IPS-11a (cell line): ENCODE data around the gene EXOC2.

Experiments used
- H3K4me3 ChIP-seq: one replicate; pipeline ENCODE4 v1.5.1; 2013; ENCODE audit warnings: low read depth, low read length, control low read depth

EXOC2 gene

DNA sequence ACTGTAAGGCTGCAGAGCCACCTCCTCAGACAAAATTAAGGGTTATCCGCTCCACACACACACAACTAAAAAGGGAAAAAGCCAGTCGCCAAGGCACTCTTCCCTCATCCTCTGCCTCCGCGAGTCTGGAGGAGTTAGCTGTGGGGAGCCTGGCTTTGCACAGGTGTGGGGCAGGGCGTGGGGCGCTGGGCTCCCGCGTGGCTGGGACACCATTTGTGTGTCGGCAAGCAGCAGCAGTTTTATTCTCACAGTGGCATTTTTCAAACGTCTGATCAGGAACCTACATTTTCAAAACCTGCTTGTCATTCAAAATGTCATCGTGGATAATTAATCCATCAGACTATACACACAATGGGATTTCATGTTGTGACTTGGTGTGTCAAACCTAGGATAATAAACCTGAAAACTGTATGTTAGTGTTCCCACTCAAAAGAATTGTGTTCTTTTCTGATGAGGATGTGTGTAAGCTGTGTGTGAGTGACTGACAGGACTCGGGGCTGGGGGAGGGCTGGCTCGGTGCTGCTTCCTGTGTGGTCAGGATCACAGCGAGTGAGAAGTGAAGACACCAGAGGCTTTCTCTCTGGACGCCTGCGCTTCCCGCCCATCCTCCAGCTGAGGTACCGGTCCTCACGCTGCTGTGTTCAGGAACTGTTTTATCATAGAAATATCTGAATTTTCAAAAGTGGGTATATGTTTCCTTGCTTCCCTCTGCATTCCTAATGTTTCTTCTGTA, 218.3 kb downstream of the EXOC2 start:
- H3K4me3 ChIP-seq, result no peak overlapping the region

DNA sequence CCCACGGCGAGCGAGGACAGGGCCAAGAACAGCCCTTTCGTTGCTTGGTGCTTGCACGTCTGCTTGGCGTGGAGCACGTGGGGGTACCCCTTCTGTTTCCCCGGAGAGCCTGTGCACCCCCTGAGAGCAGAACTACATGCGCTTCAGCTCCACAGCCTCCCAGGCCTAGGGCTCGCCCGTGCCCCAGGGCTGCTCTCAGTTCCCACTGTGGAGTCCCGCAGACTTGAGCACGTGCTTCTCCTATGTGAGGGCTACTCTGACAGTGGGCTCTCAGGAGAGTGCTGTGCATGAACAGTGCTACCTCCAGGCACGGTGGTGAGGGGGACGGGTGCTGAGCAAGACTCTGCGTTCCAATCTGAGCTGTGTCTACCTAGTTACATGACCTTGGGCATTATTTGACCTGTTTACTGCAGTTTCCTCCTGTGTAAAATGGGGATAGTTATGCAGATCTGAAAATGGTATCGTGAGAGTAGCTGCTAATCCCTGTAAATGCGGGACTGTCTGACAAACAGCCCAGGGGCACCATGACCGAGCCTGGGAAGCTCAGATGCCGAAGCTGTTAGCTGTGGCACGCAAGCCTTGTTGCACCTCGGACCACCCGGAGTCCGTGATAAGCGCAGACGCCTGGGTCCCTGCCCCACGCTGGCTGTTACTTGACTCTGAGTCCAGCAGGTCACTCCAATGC, 219.0 kb downstream of the EXOC2 start:
- H3K4me3 ChIP-seq, result no peak overlapping the region

DNA sequence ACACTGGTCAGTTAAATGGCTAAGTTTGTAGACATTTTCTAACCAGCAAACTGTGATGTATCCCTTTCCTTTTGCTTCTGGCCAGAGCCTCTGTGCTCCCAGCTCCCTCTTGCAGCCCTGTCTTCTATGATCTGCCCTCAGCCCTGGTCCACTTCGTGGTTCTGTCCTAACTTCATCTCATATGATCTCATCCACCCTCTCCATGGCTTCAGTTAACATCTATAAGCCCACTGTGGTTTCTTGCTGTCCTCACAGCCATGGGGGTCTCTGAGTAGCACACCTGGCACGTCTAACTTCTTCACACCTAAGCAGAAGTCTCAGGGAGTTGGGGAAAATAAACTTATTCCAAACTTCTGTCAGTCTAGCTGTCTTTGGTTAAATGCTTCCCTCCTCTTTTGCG, 219.6 kb downstream of the EXOC2 start:
- H3K4me3 ChIP-seq, result no peak overlapping the region

DNA sequence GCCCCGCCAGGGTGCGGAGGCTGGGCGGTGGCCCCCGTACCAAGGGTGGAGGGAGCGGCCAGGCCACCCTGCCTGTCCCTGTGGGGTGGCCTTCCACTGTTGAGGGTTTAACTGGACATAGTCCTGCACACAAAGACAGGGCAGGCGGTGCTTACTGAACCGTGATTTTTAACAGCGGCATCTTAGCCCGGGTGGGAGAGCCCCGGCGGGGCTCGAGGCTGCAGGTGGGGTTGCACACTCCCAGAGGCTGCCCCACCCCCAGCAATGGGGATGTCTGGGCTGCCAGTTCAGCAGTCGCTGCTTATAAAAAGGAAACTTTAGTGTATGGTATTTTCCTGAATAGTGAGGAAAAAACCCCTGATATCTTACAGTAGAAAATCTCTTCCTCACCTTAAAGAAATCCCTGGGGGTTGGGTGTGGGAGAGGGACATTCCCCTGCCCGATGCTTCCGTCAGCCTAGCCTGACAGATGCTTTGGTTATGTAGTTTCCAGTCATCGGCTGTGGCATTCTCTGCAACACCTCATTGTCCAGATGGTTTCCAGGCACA, 222.0 kb downstream of the EXOC2 start:
- no peak overlapping the region for H3K4me3 ChIP-seq

DNA sequence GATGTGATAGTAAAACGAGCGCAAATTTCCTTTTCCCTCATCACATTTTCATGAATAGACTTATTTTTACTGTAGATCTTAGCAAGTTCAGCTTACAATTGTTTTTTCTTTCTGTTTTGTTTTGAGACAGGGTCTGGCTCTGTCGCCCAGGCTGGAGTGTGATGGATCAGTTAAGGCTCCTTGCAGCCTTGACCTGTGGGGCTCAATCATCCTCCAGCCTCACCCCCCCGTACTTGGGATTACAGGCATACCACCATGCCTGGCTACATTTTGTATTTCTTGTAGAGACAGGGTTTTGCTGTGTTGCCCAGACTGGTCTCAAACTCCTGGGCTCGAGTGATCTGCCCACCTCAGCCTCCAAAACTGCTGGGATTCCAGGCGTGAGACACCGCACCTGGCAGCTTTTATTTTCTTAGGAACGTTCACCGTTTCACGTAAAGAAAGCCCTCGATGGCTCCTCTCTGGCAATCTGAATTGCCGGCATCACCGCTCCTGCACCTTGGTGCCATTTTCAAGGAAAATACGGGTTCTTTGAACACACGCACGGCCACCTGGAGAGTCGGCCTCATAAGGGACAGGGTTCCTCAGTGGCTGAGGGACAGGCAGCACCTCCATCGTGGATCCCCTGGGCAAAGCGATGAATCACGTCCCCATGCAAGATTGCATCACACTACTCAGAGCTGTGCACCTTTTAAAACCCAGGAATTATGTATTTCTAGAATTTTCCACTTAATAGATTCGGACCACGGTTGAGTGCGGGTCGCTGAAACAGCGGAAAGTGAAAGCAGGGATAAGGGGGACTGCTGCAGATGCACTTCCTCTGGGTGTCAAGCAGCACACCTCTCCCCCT, 222.7 kb downstream of the EXOC2 start:
- no peak overlapping the region for H3K4me3 ChIP-seq

DNA sequence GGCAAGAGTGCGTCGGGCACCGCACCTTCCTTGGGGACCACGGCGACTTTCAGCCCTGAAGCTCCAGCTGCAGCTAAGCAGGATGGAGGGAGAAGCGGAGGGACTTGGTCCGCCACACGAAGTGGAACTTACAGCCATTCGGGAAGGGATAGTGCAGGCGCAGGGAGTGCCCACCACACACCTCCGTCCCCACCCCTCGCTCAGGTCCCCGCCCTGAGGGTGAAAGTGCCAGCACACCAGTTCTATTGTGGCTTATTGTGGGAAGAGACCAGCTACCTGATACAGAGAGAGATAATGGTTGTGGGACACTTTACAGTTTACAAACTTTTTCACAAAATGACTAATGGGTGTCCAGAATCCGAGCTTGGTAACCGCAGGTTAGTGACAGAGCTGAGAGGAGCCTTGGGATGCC, 225.3 kb downstream of the EXOC2 start:
- no peak overlapping the region for H3K4me3 ChIP-seq

DNA sequence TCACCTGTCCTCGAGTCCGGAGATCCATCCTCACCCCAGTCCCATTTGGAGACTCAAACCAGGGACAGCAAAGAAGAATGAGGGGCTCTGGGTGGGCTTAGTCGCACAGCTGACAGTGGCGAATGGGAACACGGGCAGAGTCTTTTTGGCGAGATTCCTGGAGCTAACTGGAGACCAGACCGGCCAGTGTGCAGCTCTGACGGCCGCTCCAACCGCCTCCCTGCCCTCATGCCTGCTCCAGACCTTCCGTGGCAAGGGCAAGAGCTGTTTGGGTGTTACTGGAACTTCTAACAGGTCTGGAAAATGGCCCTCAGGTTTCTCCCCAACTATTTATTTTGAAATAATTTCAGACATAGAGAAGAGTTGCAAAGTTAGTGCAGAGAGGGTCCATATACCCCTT, 225.8 kb downstream of the EXOC2 start:
- no peak overlapping the region for H3K4me3 ChIP-seq

DNA sequence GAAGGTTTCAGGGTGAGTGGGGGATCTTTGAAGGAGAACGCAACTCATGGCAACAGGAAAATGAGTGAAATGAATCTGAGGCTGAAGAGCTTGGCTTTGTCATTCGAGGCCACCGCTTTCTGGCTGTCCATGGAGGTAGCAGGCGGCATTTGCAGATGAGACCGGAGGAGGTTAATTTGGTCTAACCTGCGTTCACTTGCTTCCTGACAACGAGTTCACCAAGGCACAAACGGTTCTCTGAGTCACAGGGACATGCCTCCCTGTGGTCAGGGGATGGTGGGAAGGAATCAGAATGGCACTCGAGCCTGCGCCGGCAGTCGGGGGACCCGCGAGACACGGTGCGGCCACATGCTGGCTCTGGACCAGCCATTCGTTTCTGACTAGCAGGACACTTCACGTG, 226.4 kb downstream of the EXOC2 start:
- H3K4me3 ChIP-seq, result no peak overlapping the region

DNA sequence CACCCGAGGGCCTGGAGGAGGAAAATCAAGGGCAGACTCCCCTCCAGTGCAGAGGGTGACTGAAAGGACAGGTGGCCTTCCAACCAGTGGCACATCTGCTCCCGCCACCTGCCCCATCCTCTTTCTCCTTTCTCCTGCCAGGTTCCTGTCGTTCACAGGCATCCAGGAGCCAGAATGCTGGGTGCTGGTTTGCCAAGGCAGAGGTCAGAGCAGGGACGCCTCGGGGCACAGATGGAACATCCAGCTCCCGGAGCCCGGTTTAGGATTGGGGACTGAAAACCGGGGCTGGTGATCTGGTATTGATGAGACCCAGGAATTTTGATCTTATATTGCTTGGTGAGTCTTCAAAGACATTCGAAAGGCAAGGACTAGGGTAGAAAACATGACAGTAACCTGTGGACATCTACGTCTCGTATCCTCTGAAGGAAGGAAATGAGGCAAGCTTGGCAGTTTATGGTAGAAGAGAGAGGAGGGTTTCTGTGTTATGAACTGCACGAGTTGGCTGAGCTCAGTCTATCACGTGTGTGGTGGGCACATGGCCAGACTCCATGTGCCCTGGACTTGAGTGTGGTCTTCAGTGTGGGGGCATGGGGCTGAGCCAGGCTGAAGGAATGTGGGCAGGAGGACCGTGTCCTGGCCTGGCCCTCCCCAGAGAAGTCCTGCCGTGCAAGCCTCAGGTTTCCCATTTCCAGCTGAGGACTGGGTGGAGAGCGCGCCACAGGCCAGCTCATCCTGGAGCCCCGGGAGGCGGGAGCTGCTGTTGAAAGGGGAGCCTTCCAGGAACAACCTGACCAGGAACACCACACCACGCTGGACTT, 227.2 kb downstream of the EXOC2 start:
- no peak overlapping the region for H3K4me3 ChIP-seq

DNA sequence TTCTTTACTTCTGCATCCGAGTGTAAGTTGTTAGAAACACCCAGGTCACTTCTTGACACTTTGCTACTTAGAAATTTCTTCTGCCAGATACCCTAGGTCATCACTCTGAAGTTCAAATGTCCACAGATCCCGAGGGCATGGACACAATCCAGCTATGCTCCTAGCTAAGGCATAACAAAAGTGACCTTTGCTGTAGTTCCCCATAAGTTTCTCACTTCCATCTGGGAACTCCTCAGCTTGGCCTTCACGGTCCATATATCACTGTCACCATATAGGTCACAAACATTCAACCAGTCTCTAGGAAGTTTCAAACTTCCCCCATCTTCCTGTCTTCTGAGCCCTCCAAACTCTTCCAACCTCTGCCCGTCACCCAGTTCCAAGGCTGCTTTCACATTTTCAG, 236.1 kb downstream of the EXOC2 start:
- H3K4me3 ChIP-seq, result no peak overlapping the region

DNA sequence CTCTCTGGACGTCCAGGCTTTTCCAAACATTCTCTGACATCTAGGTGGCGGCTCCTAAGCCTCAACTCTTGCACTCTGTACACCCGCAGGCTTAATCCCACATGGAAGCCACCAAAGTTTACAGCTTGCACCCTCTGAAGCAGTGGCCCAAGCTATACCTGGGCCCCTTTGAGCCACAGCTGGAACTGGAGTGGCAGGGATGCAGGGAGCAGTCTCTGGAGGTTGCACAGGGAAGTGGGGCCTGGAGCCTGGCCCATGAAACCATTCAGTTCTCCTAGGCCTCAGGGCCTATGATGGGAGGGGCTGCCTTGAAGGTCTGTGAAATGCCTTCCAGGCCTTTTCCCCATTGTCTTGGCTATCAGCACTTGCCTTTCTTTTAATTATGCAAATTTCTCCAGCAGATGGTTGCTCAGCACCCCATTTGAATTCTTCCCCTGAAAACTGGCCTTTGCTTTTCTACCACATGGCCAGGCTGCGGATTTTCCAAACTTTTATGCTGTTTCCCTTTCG, 236.5 kb downstream of the EXOC2 start:
- H3K4me3 ChIP-seq, result no peak overlapping the region

DNA sequence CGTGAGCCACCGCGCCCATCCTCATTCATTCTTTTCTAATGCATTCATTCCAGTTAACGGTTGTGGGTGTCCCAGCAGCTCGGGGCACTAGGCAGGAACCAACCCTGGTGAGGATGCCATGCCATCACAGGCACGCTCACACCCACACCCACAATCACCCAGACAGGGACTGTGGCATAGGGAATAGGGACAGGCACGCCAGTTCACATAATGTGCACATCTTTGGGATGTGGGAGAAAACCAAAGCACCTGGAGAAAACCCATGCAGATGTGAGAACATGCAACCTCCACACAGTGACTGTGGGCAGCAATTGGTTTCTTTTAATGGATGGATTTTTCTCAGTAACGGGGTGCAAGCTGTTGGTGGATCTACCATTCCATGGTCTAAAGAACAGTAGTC, 237.1 kb downstream of the EXOC2 start:
- H3K4me3 ChIP-seq, result no peak overlapping the region

DNA sequence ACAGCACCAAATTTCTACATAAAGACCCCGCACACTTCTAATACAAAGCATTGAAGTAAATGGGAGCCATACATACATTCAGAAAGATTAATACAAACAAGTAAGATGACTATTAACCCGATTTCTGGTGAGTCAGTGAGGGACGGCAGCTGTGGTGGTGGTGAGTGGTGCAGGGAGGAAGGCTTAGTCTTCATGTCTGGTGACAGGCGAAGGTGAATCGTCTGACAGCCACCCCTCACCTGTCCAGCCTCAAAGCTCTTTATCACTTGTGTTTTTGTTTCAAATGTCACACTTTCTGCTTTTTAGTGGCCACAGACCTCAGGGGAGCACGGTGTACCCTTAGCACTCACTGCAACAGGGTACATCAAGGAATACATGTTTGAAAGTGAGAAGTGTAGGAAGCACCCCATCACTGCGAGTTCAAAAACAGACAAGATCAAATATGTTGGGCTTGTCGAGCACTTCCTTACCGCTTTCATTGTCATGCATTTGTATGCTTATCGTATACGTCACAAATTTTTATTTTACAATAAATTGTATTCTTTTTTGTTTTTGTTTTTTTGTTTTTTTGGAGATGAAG, 237.8 kb downstream of the EXOC2 start:
- no peak overlapping the region for H3K4me3 ChIP-seq

DNA sequence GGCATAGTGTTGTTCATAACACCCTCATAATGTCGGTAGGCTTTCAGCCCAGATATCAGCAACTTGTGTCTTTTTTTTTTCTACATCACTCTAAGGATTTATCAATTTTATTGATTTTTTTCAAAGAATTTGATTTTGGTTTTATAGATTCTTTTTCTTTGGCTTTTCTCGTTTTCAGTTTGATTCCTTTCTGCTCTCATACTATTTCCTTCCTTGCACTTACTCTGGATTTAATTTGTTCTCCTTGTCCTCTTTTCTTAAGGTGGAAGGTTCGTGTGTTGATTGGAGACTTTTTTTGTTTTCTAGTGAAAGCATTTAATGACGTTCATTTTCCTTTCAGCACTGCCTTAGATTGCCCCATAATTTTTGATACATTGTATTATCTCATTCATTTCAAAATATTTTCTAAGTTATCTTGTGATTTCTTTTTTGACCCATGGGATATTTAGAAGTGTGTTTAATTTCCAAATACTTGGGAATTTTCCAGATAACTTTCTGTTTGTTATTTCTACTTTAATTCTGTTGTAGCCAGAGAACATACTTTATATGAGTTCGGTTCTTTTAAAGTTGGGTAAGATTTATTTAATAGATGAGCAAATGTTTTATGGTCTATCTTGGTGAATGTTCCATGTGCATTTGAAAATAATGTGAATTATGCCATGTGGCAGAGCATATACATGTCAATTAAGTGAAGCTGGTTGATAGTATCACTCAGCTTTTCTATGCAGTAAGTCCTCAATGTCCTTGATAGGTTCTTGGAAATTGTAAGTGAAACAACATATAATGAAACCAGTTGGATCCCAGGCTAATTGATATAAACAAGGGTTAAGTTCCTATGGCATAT, 238.6 kb downstream of the EXOC2 start:
- H3K4me3 ChIP-seq, result no peak overlapping the region

DNA sequence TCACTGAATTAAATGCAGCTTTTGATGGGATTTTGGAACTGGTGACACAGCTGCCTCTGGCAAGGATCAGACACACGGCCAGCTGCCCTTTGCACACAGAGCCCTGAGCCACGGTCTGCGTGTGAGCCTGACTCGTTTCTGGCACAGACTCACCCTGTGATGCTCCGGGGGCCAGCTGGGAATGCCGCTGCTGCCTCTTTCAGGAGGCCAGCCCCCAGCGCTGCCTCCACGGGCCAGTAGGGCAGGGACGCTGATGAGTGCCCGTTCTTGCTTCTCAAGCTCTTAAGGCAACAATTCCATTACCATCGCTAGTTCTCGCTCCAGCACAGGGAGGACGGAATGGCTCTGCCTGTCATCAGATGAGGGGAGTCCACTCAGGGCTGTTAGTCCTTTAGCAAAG, 239.8 kb downstream of the EXOC2 start:
- H3K4me3 ChIP-seq, result no peak overlapping the region

DNA sequence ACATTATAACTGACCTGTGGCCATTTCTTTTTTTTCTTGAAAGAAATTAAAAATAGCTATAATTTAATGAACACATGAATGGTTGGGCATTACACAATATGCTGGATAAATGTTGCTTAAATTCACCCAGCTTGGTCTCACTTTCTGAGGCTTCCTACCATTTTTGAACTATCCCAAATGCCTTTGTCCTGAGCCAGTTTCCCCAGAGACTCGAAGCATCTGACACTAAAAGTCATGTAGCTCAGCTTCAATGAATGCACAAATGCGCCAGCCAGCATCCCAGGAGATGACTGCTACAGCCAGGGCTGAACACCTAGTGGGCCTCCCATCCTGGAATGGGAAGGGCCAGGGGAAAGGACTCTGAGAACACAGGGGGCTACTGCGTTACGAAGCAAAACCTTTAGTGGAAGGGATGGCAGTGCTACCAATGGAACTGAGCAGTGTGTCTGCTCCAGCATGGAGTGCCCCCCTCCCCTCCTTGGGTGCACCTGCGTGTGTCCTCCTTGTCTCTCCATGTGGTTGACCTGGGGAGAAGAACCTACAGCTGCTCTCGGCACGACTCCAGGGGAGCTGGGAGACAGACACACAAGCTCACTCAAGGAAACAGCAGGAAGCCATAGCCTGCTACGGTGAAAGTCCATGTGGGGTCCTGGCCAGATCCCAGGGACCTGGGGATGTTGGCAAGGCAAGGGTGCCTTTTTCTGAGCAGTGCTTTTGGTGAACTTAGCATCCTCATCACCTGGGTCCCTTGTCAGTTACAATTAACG, 240.5 kb downstream of the EXOC2 start:
- H3K4me3 ChIP-seq, result no peak overlapping the region

DNA sequence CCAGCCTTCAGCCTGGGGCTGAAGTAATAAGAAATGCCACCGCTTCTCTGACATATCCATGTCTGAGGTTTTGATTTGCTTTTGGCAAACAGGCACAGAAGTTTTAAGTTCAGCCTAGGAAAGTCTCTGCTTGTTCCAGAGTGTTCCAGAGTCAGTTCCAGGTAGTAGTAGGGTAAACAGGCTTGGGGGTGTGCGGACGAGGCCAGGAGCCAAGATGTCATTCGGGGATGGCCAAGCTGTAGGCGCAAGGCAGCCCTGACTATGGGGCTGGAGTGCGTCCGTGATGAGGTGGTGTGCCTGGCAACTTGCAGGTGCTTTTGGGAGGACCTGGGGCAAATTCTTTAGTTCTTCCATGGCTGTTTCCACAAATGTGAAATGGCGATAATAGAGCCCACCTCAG, 241.1 kb downstream of the EXOC2 start:
- no peak overlapping the region for H3K4me3 ChIP-seq

DNA sequence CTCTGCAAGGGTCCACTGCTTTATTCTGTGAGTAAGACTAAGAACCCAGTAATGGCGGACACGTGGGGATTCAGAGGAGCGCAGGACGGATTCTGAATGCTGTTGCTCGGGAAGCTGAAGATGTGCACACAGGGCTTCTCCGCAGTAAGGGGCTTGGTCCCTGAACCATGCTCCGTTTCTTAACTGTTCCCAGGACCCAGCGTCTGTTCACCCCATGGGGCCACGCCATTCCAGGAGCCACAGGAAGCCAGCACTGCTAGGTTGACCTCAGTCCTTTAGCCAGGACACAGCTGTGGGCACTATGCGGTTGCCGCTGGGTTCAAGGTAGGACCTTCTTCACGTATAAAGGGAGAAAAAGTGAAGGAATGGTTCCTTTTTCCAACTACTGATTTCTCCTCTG, 241.6 kb downstream of the EXOC2 start:
- no peak overlapping the region for H3K4me3 ChIP-seq
